Measurements from ENCODE around the gene CDH22. TPM values are rescaled to one million over a fixed set of nuclear protein-coding genes. Genes with fewer than 3 reads are reported as not detected.

CDH22 gene
- total and polyA plus RNA-seq, 4 donors = 0.03 to 0.25 (median 0.09) TPM

DNA sequence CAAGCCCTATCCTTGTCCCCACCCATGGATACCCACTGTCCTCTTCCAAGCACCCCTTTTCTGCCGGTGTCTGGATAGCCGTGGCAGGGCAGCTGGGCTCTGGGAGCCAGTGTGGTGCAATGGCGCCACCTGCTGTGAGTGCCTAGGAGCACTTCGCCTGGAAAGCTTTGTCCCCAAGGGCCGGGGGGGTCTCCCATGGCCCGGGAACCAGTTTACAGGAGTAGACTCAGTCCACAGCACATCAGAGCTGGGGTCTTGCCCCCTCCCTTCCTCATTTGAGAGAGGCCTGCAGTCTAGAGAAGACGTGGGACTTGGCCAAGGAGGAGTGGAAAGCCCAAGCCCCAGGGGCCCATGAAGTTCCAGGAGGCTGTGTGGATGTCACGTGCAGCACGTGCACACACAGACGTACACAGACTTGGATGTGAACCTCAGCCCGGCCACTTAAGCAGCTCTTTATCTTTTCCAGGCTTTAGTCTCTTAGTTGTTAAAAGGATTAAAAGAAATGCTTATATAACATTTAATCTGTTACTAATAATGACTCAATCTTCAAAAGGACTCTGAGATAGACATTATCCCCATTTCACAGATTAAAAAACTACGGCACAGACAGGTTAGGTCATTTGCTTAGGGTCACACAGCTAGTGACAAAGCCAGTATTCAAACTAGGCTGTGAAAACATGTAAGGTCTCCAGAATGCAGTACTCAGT is 40.9 kb upstream of the CDH22 start:
- peak; percentile 35 to 51 (median 37) for DNase-seq
- Histone ChIP-seq H3K27ac (ENCODE audit: low read depth in 1 of 2, low read length in 1 of 2) (no peak overlapping the region), H3K9ac (ENCODE audit: insufficient read depth in 1 of 2, low read length in 2 of 2) (no peak overlapping the region), H3K36me3 (ENCODE audit: control insufficient read depth in 4 of 4, insufficient read depth in 4 of 4, low read length in 4 of 4) (peaks cover 0 to 27% (median 7%) of the 10 kb centered on the region in 4 donors), H3K9me3 (ENCODE audit: control insufficient read depth in 4 of 4, insufficient read depth in 3 of 4, low read length in 3 of 4) (no peaks in the 10 kb centered on the region), H3K4me3 (no peak overlapping the region), H3K4me1 (ENCODE audit: control insufficient read depth in 5 of 5, insufficient read depth in 5 of 5, low read length in 5 of 5) (no peaks in the 10 kb centered on the region), H3K27me3 (ENCODE audit: control insufficient read depth in 3 of 3, insufficient read depth in 3 of 3, low read length in 2 of 3) (peaks cover 0 to 3% (median 0%) of the 10 kb centered on the region in 3 donors)
- peak; percentile 38 for ATAC-seq (ENCODE audit: insufficient read depth, low FRiP score)
- TF ChIP-seq, protein P1, sequence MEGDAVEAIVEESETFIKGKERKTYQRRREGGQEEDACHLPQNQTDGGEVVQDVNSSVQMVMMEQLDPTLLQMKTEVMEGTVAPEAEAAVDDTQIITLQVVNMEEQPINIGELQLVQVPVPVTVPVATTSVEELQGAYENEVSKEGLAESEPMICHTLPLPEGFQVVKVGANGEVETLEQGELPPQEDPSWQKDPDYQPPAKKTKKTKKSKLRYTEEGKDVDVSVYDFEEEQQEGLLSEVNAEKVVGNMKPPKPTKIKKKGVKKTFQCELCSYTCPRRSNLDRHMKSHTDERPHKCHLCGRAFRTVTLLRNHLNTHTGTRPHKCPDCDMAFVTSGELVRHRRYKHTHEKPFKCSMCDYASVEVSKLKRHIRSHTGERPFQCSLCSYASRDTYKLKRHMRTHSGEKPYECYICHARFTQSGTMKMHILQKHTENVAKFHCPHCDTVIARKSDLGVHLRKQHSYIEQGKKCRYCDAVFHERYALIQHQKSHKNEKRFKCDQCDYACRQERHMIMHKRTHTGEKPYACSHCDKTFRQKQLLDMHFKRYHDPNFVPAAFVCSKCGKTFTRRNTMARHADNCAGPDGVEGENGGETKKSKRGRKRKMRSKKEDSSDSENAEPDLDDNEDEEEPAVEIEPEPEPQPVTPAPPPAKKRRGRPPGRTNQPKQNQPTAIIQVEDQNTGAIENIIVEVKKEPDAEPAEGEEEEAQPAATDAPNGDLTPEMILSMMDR (IDR thresholded peaks at IDR 0.05; ENCODE audit: control extremely low read depth, extremely low read depth) = peak; percentile 39
- 60 to 65% methylated on average over 12 of the region's 12 CpGs for WGBS, 2 donors

DNA sequence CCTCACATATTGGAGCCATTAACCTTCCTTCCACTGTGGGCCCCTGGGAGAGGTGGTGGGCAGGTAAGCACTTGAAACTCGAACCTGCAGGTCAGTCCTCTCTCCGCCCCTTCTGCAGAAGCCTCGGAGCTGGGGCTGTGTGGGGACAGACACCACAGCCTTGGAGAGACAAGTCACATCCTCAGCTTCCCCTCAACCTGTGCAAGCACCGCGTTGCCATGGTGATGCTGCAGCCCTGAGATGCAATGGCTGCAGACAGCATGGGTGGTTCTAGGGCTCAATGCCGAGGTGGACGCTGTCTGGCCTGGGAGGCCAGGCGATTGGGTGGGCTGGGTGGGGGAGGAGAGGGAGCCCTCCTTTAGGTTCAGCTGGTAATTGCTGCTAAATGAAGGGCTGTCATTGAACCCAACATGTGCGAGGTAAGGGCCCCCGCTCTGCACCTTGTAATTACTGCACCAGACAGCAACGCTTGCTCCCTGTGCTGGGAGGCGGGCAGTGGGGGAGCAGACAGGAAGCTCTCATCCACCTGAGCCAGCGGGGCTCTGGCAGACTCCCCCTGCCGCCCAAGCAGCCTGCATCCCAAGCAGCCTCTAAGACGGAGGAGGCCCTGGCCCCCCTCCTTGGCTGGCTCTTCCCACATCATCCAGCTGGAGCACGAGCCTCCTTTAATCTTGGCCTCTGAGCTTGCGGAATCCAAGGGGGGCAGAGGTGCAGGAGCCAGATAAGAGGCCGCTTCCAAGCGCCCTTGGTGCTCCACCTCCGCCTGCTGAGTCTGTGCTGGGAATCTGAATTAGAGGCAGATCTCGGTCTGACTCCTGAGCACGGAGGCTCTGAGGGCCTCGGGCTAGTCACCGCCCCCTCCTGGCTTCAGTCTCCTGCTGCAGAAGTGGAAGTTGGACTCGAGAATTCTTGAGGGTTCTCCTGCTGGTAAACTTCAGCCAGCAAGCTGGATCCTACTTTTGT is 39.8 kb upstream of the CDH22 start:
- DNase-seq = peak in 1 of 3 donors; percentile 8
- H3K27me3 ChIP-seq (ENCODE audit: control insufficient read depth in 3 of 3, insufficient read depth in 3 of 3, low read length in 2 of 3) = peaks cover 0 to 12% (median 0%) of the 10 kb centered on the region in 3 donors
- TF ChIP-seq, protein P1 (IDR thresholded peaks at IDR 0.05; ENCODE audit: control extremely low read depth, extremely low read depth) = no peak
- H3K27ac ChIP-seq (ENCODE audit: low read depth in 1 of 2, low read length in 1 of 2) = no peak overlapping the region
- peaks cover 0 to 27% (median 7%) of the 10 kb centered on the region in 4 donors for H3K36me3 ChIP-seq (ENCODE audit: control insufficient read depth in 4 of 4, insufficient read depth in 4 of 4, low read length in 4 of 4)
- H3K9ac ChIP-seq (ENCODE audit: insufficient read depth in 1 of 2, low read length in 2 of 2) = no peak overlapping the region
- H3K4me3 ChIP-seq = no peak overlapping the region
- peaks cover 0 to 3% (median 0%) of the 10 kb centered on the region in 5 donors for H3K4me1 ChIP-seq (ENCODE audit: control insufficient read depth in 5 of 5, insufficient read depth in 5 of 5, low read length in 5 of 5)
- 76 to 79% methylated on average over 25 of the region's 25 CpGs for WGBS, 2 donors
- ATAC-seq (ENCODE audit: insufficient read depth, low FRiP score) = no peak
- no peaks in the 10 kb centered on the region for H3K9me3 ChIP-seq (ENCODE audit: control insufficient read depth in 4 of 4, insufficient read depth in 3 of 4, low read length in 3 of 4)

DNA sequence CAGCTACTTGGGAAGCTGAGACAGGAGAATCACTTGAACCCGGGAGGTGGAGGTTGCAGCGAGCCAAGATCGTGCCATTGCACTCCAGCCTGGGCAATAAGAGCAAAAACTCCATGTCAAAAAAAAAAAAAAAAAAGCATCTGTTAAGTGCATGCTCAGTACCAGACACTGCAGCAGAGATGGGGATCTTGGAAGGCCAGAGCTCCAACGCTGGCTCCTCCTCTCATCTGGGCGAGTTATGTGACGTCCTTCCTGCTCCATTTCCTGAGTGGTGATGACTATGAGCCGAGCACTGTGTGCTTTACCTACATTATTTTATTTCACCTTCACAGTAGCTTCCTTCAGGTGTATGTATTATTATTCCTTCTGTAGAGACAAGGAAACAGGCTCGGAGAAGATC is 38.5 kb upstream of the CDH22 start:
- H3K27me3 ChIP-seq (ENCODE audit: control insufficient read depth in 3 of 3, insufficient read depth in 3 of 3, low read length in 2 of 3) = peaks cover 0 to 24% (median 10%) of the 10 kb centered on the region in 3 donors
- no peak overlapping the region for H3K9ac ChIP-seq (ENCODE audit: insufficient read depth in 1 of 2, low read length in 2 of 2)
- no peaks in the 10 kb centered on the region for H3K9me3 ChIP-seq (ENCODE audit: control insufficient read depth in 4 of 4, insufficient read depth in 3 of 4, low read length in 3 of 4)
- WGBS, 2 donors = 69 to 75% methylated on average over 8 of the region's 8 CpGs
- TF ChIP-seq, protein P1 (IDR thresholded peaks at IDR 0.05; ENCODE audit: control extremely low read depth, extremely low read depth) = no peak
- peaks cover 0 to 27% (median 7%) of the 10 kb centered on the region in 4 donors for H3K36me3 ChIP-seq (ENCODE audit: control insufficient read depth in 4 of 4, insufficient read depth in 4 of 4, low read length in 4 of 4)
- no peak overlapping the region for H3K27ac ChIP-seq (ENCODE audit: low read depth in 1 of 2, low read length in 1 of 2)
- no peak for ATAC-seq (ENCODE audit: insufficient read depth, low FRiP score)
- no peak for DNase-seq
- H3K4me3 ChIP-seq = no peak overlapping the region
- peaks cover 0 to 5% (median 0%) of the 10 kb centered on the region in 5 donors for H3K4me1 ChIP-seq (ENCODE audit: control insufficient read depth in 5 of 5, insufficient read depth in 5 of 5, low read length in 5 of 5)

Data from lung (tissue), 12 donors.